ENCODE results near the gene TSPEAR. TPM values are rescaled to one million over a fixed set of nuclear protein-coding genes. Genes with fewer than 3 reads are reported as not detected.
"Not testable (repeated sequence)": the region's sequence is repeated elsewhere in the genome, so short reads cannot be mapped to it uniquely, and the experiment has no call there.

The TSPEAR gene
- total RNA-seq, 1 donor from 2014 or later, result 0.15 TPM

DNA sequence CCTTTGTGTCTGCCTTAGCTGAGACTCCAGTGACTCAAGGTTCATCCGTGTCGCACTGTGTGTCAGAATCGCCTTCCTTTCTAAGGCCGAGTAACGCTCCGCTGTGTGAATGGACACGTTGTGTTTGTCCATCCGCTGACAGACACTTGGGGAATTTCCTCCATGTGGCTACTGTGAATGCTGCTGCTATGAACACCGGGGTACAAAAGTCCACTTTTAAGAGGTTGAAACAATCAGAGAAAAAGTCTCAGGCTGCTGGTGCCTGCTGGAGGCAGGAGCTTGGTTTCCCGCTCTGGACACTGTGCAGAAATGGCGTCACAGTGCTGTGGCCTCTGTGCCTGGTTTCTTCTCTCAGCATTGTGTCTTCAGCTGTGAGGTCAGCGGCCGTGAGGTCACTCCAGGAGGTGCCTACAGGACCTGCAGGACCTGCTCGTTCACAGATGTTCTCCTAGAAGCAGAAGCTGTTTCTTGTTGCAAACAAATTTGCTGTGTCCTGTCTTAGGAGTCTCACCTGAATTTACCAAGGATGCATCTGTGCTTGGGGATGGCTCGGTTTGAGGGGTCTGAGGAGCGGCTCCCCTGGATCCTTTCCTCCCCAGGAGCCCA lies 205.6 kb downstream of the TSPEAR start:
- Mint-ChIP-seq H3K27ac (ENCODE audit: unreplicated experiment) (no peak overlapping the region), H3K4me3 (ENCODE audit: unreplicated experiment) (no peak overlapping the region)
- TF ChIP-seq, protein P1, sequence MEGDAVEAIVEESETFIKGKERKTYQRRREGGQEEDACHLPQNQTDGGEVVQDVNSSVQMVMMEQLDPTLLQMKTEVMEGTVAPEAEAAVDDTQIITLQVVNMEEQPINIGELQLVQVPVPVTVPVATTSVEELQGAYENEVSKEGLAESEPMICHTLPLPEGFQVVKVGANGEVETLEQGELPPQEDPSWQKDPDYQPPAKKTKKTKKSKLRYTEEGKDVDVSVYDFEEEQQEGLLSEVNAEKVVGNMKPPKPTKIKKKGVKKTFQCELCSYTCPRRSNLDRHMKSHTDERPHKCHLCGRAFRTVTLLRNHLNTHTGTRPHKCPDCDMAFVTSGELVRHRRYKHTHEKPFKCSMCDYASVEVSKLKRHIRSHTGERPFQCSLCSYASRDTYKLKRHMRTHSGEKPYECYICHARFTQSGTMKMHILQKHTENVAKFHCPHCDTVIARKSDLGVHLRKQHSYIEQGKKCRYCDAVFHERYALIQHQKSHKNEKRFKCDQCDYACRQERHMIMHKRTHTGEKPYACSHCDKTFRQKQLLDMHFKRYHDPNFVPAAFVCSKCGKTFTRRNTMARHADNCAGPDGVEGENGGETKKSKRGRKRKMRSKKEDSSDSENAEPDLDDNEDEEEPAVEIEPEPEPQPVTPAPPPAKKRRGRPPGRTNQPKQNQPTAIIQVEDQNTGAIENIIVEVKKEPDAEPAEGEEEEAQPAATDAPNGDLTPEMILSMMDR (IDR thresholded peaks at IDR 0.05), result no peak

DNA sequence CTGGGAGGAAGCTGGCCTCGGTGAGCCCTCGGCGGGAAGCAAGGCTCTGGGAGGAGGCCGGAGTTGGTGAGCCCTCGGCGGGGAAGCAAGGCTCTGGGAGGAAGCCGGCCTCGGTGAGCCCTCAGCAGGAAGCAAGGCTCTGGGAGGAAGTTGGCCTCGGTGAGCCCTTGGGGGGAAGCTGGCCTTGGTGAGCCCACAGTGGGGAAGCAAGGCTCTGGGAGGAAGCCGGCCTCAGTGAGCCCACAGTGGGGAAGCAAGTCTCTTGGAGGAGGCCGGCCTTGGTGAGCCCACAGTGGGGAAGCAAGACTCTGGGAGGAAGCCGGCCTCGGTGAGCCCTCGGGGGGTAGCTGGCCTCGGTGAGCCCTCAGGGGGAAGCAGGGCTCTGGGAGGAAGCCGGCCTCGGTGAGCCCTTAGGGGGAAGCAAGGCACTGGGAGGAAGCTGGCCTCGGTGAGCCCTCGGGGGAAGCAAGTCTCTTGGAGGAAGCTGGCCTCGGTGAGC lies 207.4 kb downstream of the TSPEAR start:
- DNase-seq (ENCODE audit: low spot score), result no peak
- no peak overlapping the region for H3K4me3 Mint-ChIP-seq (ENCODE audit: unreplicated experiment)
- no peaks in the 10 kb centered on the region for H3K36me3 Mint-ChIP-seq (ENCODE audit: low read depth)
- TF ChIP-seq, protein P1 (IDR thresholded peaks at IDR 0.05), result no peak
- H3K27ac Mint-ChIP-seq (ENCODE audit: unreplicated experiment), result no peak overlapping the region
- peaks cover 7% of the 10 kb centered on the region for H3K4me1 Mint-ChIP-seq (ENCODE audit: low read depth)
- H3K9me3 Mint-ChIP-seq (ENCODE audit: low read depth), result no peaks in the 10 kb centered on the region
- peaks cover 3% of the 10 kb centered on the region for H3K27me3 Mint-ChIP-seq (ENCODE audit: low read depth)

More for the DNA sequence above, 205.6 kb downstream of the TSPEAR start:
- Mint-ChIP-seq H3K27me3 (ENCODE audit: low read depth) (peaks cover 3% of the 10 kb centered on the region), H3K36me3 (ENCODE audit: low read depth) (no peaks in the 10 kb centered on the region), H3K4me1 (ENCODE audit: low read depth) (peaks cover 7% of the 10 kb centered on the region), H3K9me3 (ENCODE audit: low read depth) (no peaks in the 10 kb centered on the region)
- DNase-seq (ENCODE audit: low spot score), result peak; percentile 51

DNA sequence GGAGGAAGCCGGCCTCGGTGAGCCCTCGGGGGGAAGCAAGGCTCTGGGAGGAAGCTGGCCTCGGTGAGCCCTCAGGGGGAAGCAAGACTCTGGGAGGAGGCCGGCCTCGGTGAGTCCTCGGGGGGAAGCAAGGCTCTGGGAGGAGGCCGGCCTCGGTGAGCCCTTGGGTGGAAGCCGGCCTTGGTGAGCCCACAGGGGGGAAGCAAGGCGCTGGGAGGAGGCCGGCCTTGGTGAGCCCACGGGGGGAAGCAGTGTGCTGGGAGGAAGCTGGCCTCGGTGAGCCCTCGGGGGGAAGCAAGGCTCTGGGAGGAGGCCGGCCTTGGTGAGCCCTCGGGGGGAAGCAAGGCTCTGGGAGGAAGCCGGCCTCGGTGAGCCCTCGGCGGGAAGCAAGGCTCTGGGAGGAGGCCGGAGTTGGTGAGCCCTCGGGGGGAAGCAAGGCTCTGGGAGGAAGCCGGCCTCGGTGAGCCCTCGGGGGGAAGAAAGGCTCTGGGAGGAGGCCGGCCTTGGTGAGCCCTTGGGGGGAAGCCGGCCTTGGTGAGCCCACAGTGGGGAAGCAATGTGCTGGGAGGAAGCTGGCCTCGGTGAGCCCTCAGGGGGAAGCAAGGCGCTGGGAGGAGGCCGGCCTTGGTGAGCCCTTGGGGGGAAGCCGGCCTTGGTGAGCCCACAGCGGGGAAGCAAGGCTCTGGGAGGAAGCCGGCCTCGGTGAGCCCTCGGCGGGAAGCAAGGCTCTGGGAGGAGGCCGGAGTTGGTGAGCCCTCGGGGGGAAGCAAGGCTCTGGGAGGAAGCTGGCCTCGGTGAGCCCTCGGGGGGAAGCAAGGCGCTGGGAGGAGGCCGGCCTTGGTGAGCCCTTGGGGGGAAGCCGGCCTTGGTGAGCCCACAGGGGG lies 208.1 kb downstream of the TSPEAR start:
- not testable (repeated sequence) for H3K36me3 Mint-ChIP-seq (ENCODE audit: low read depth); H3K27ac Mint-ChIP-seq (ENCODE audit: unreplicated experiment); H3K27me3 Mint-ChIP-seq (ENCODE audit: low read depth); DNase-seq (ENCODE audit: low spot score); H3K9me3 Mint-ChIP-seq (ENCODE audit: low read depth); H3K4me1 Mint-ChIP-seq (ENCODE audit: low read depth); H3K4me3 Mint-ChIP-seq (ENCODE audit: unreplicated experiment)

DNA sequence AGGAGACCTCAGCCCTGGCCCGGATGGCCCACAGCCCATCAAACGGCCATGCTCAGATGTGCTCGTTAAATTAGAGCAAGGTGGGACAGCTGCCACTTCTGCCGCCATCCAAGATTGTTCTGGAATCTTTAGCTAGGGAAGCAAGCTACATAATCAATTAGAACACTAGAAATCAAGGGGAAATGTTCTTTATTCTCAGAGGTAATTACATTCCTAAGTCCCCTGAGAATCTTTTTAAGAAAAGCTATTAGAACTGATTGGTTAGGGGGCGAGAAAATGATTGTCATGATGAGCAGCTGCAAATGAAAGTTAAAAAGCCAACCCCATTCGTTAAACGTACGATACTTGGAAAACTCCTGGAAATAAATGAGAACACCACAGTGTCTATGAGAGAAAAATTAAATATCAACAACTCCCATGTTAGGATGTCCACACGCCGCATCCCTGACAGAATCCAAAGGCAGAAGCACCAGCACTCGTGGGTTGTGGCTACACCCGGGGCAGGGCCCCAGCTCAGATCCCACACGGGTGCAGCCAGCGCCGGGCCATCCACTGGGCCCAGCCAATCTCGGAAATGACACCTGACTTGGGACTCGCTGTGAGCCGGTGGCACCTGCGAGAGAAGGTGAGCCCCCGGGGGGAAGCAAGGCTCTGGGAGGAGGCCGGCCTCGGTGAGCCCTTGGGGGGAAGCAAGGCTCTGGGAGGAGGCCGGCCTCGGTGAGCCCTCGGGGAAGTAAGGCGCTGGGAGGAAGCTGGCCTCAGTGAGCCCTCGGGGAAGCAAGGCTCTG lies 209.0 kb downstream of the TSPEAR start:
- TF ChIP-seq, protein P1 (IDR thresholded peaks at IDR 0.05), result no peak
- H3K27me3 Mint-ChIP-seq (ENCODE audit: low read depth), result peaks cover 3% of the 10 kb centered on the region
- H3K27ac Mint-ChIP-seq (ENCODE audit: unreplicated experiment), result no peak overlapping the region
- H3K4me1 Mint-ChIP-seq (ENCODE audit: low read depth), result peaks cover 7% of the 10 kb centered on the region
- no peak overlapping the region for H3K4me3 Mint-ChIP-seq (ENCODE audit: unreplicated experiment)
- no peak for DNase-seq (ENCODE audit: low spot score)
- H3K36me3 Mint-ChIP-seq (ENCODE audit: low read depth), result no peaks in the 10 kb centered on the region
- no peaks in the 10 kb centered on the region for H3K9me3 Mint-ChIP-seq (ENCODE audit: low read depth)

DNA sequence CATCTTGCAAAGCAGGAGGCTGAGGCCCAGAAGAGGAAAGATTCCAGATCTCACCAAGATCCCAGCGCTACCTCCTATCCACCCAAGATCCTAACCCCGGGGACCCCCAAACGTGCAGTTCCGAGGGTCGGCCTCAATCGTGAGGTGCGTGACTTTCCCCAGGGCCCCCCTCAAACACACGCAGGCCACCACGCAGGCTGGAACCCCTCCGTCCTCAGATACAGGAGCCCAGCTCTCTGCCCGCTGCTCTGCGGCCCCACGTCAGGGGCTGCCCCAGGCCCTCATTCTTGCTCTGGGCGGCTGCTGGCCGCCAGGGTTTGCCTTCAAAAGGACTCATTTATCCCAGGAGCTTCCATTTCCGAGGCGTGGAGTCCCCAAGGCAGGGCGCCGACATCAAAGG lies 211.3 kb downstream of the TSPEAR start:
- no peaks in the 10 kb centered on the region for H3K4me1 Mint-ChIP-seq (ENCODE audit: low read depth)
- H3K27me3 Mint-ChIP-seq (ENCODE audit: low read depth), result peaks cover 1% of the 10 kb centered on the region
- no peak overlapping the region for H3K27ac Mint-ChIP-seq (ENCODE audit: unreplicated experiment)
- TF ChIP-seq, protein P1 (IDR thresholded peaks at IDR 0.05), result no peak
- no peaks in the 10 kb centered on the region for H3K9me3 Mint-ChIP-seq (ENCODE audit: low read depth)
- H3K36me3 Mint-ChIP-seq (ENCODE audit: low read depth), result no peaks in the 10 kb centered on the region
- no peak overlapping the region for H3K4me3 Mint-ChIP-seq (ENCODE audit: unreplicated experiment)
- peak; percentile 59 for DNase-seq (ENCODE audit: low spot score)

Measured in chondrocyte (in vitro differentiated cells).